22Rv1 (cell line): ENCODE data around the gene GOLGA3.
"Not testable (repeated sequence)": the region's sequence is repeated elsewhere in the genome, so short reads cannot be mapped to it uniquely, and the experiment has no call there.

Experiments
- H3K27ac ChIP-seq: fragments of 450-650 bp; 2 replicates; pipeline ENCODE4 v1.5.1; 2017
- CTCF ChIP-seq: fragments of 450-650 bp; IDR thresholded peaks from 2 replicates; pipeline ENCODE4 v1.5.1; 2017; ENCODE audit warnings: mild to moderate bottlenecking
- ZFX ChIP-seq: fragments of 450-650 bp; IDR thresholded peaks from 2 replicates; pipeline ENCODE4 v1.6.1; 2017; ENCODE audit warnings: antibody characterized with exemption, borderline replicate concordance

The GOLGA3 gene

DNA sequence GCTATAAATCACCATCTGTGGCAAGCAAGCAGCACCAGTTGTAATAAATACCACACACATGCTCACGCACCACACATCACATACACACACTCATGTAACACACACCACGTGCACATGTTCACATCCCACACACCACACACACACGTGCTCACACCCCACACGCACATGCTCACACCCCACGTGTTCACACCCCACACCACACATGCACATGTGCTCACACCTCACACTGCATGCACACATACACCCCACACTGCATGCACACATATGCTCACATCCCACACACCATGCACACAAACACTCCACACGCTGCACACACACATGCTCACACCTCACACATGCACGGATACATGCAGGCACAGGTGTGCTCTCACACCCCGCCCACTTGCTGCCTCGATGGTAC is 44.1 kb downstream of the GOLGA3 start:
- H3K27ac ChIP-seq: no peak overlapping the region
- TF ChIP-seq CTCF (no peak), ZFX (no peak)

DNA sequence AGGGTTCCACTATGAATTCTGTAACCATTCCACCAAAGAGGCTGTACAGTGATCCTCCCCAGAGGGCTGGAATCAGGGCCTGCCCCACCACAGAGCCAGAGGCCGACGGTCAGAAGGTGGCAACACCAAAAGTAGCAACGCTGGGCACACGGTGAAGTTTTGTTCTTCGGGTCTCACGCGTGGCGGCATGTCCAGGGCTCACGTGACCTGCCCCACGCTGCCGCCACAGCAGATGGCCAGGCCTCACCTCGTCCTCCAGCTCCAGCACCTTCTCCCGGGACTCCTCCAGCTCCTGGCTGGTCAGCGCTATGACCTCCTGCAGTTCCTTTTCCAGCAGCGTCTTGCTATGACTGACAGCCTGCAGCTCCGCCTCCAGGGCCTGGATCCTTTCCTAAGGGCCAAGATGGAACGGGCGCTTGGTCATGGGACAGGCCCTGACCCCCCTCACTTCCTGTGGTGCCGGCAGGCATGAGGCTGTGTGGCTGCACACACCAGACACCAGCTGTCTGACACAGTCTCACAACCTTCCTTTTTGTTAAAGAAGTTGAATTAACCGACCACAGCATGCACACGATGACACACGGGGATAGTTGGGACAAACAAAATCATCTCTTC is 44.6 kb downstream of the GOLGA3 start:
- TF ChIP-seq ZFX: no peak
- TF ChIP-seq CTCF: no peak
- no peak overlapping the region for H3K27ac ChIP-seq

- no peak for TF ChIP-seq CTCF
- no peak for TF ChIP-seq ZFX
- no peak overlapping the region for H3K27ac ChIP-seq
Measured at GRCh38 chr12:132781938-132782337, 46.7 kb downstream of the GOLGA3 start.

GRCh38 chr12:132779781-132780353 is 48.8 kb downstream of the GOLGA3 start:
- no peak overlapping the region for H3K27ac ChIP-seq
- TF ChIP-seq CTCF (no peak), ZFX (no peak)

DNA sequence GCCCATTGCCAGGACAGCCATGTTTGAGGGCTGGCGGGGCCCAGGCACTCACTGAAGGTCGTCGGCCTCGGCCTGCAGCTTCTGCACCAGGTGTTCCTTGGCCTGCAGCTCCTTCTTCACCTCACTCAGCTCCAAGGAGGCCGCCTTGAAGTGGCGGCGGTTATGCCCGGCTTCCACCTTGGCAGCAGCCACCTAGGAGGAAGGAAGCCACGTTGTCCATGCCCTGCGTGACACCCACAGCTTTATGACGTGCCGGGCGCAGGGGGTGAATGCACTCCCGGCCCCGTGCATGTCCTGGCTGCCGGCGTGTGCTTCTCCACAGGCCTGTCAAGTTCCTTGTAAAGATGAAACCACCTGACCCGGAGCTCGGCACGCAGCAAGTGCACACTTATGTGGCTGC is 51.1 kb downstream of the GOLGA3 start:
- H3K27ac ChIP-seq: no peak overlapping the region
- TF ChIP-seq ZFX: no peak
- no peak for TF ChIP-seq CTCF

- H3K27ac ChIP-seq: no peak overlapping the region
- TF ChIP-seq ZFX (no peak), CTCF (no peak)
Measured at GRCh38 chr12:132776816-132777568, 51.7 kb downstream of the GOLGA3 start.

- not testable (repeated sequence) for H3K27ac ChIP-seq
Measured at GRCh38 chr12:132776230-132776625, 52.4 kb downstream of the GOLGA3 start.
